ENCODE data around the gene AGPAT3.

Gene AGPAT3

DNA sequence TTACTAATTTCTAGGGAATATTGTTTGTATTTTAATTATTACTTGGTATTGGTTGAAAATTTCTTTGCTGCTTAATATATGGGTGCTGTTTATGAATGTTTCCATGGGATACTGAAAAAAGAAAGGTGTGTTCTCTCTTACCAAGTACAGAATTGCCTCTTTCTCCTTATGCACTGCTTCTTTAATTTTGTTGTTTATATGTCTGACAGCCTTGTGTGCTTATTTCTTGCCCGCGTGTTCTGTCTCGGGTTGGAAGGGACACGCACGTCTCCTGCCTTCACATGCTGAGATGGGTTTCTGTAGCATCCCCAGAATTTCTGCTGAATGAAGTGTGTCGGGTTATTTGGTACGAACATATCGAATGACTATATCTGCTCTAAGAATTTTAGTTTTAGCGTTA, 51.1 kb downstream of the AGPAT3 start:
- CTCF ChIA-PET, result interaction anchor here (0.8 kb wide), 1 partner anchor 105 kb away, joined by 3 read pairs; no protein-coding TSS in a partner anchor
- POLR2A ChIA-PET, result no interaction called here
- no peaks in the 10 kb centered on the region for H3K9me3 ChIP-seq (ENCODE audit: control insufficient read depth, insufficient read depth, low read depth, low read length)
- H3K27ac ChIP-seq (ENCODE audit: extremely low read depth, low read depth, low read length), result no peak overlapping the region
- no peak overlapping the region for H3K4me3 ChIP-seq (ENCODE audit: low read depth, low read length)
- peaks cover 4% of the 10 kb centered on the region; the same call in 1 of the 2 replicates for H3K4me1 ChIP-seq (ENCODE audit: control insufficient read depth, insufficient read depth, low read length)
- H3K36me3 ChIP-seq (ENCODE audit: control insufficient read depth in 2 of 2, insufficient read depth in 1 of 2, low read length in 2 of 2), result peaks cover 0 to 10% of the 10 kb centered on the region in 2 experiments; a peak in 1 of 3 replicates
- TF ChIP-seq ZNF529 (tag by site-specific recombination; IDR thresholded peaks at IDR 0.05; ENCODE audit: insufficient replicate concordance) (no peak), ZNF26 (tag by site-specific recombination; IDR thresholded peaks at IDR 0.05) (no peak), ZNF146 (tag by site-specific recombination; IDR thresholded peaks at IDR 0.05) (no peak), ZSCAN18 (tag by site-specific recombination; IDR thresholded peaks at IDR 0.05) (no peak), REPIN1 (tag by site-specific recombination; IDR thresholded peaks at IDR 0.05; ENCODE audit: low read depth) (no peak), ELK4 (IDR thresholded peaks at IDR 0.05; ENCODE audit: borderline replicate concordance, low read depth, low read length) (no peak), ZNF274 (IDR thresholded peaks at IDR 0.05; ENCODE audit: low read length) (no peak), ZNF274 (tag by site-specific recombination; IDR thresholded peaks at IDR 0.05; ENCODE audit: borderline replicate concordance) (no peak), ZNF785 (tag by site-specific recombination; IDR thresholded peaks at IDR 0.05) (no peak), ZNF692 (tag by site-specific recombination; IDR thresholded peaks at IDR 0.05) (no peak), KLF9 (tag by site-specific recombination; IDR thresholded peaks at IDR 0.05; ENCODE audit: low read depth) (no peak), ZBTB21 (tag by site-specific recombination; IDR thresholded peaks at IDR 0.05) (no peak), PRDM6 (tag by site-specific recombination; IDR thresholded peaks at IDR 0.05) (no peak)
- TF ChIP-seq, protein P1, sequence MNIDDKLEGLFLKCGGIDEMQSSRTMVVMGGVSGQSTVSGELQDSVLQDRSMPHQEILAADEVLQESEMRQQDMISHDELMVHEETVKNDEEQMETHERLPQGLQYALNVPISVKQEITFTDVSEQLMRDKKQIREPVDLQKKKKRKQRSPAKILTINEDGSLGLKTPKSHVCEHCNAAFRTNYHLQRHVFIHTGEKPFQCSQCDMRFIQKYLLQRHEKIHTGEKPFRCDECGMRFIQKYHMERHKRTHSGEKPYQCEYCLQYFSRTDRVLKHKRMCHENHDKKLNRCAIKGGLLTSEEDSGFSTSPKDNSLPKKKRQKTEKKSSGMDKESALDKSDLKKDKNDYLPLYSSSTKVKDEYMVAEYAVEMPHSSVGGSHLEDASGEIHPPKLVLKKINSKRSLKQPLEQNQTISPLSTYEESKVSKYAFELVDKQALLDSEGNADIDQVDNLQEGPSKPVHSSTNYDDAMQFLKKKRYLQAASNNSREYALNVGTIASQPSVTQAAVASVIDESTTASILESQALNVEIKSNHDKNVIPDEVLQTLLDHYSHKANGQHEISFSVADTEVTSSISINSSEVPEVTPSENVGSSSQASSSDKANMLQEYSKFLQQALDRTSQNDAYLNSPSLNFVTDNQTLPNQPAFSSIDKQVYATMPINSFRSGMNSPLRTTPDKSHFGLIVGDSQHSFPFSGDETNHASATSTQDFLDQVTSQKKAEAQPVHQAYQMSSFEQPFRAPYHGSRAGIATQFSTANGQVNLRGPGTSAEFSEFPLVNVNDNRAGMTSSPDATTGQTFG (tag by site-specific recombination; IDR thresholded peaks at IDR 0.05; ENCODE audit: borderline replicate concordance), result no peak
